Measurements from ENCODE around the gene SNX11. TPM values are rescaled to one million over a fixed set of nuclear protein-coding genes. Genes with fewer than 3 reads are reported as not detected.

Gene SNX11
- total and polyA plus RNA-seq, 8 donors = 3.5 to 35.7 (median 14.1) TPM

DNA sequence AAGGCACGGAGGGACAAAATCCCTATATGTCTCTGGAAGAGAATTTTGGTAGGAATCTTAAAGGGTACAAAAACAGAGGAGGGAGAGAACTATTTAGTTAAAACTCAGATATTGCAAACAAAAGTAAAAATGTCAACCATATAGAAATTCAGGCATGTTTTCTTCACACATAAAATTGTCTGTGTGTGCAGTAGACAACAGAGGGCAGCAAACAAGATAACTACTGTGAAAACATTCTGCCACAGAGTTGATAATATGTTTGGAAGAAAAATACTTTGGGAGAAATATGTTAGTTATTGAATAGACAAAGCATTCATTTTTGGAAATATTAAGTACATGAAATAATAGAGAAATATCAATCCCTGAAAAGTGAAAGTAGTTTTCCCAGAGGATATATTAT lies 56.2 kb downstream of the SNX11 start:
- Histone ChIP-seq H3K4me1 (peaks cover 0 to 39% (median 20%) of the 10 kb centered on the region in 4 donors), H3K4me3 (no peak overlapping the region), H3K36me3 (no peaks in the 10 kb centered on the region), H3K27ac (no peak overlapping the region), H3K27me3 (no peaks in the 10 kb centered on the region), H3K9me3 (no peaks in the 10 kb centered on the region)
- 93 to 98% (median 94%) methylated on average over 1 of the region's 1 CpG for WGBS, 5 donors
- intact Hi-C loops (cut with DNase I; ENCODE audit: low total_unique reads) = no loop called here
- DNase-seq = no peak
- TF ChIP-seq EP300 (IDR thresholded peaks at IDR 0.05) (no peak), POLR2A (IDR thresholded peaks at IDR 0.05) (no peak), POLR2AphosphoS5 (IDR thresholded peaks at IDR 0.05) (no peak)
- TF ChIP-seq, protein P1, sequence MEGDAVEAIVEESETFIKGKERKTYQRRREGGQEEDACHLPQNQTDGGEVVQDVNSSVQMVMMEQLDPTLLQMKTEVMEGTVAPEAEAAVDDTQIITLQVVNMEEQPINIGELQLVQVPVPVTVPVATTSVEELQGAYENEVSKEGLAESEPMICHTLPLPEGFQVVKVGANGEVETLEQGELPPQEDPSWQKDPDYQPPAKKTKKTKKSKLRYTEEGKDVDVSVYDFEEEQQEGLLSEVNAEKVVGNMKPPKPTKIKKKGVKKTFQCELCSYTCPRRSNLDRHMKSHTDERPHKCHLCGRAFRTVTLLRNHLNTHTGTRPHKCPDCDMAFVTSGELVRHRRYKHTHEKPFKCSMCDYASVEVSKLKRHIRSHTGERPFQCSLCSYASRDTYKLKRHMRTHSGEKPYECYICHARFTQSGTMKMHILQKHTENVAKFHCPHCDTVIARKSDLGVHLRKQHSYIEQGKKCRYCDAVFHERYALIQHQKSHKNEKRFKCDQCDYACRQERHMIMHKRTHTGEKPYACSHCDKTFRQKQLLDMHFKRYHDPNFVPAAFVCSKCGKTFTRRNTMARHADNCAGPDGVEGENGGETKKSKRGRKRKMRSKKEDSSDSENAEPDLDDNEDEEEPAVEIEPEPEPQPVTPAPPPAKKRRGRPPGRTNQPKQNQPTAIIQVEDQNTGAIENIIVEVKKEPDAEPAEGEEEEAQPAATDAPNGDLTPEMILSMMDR (IDR thresholded peaks at IDR 0.05) = no peak

DNA sequence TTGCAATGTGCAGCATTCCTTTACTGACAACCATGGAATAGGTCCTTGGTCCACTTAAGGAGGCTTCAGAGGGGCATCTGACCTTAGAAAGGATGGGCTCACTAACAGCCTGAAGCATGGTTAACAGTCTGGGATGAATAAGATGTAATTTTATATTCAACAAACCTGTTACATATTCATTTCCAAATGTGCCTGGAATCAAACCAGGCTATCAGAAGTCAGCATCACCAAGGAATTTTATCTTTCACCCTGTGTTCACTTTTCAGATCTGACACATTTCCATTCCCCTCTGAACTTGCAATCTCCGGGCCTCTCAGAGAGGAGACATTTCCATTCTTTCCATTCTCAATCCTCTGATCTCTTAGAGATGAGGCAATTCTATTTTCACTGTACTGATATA lies 62.4 kb downstream of the SNX11 start:
- Histone ChIP-seq H3K27ac (no peak overlapping the region), H3K4me1 (no peaks in the 10 kb centered on the region), H3K36me3 (no peaks in the 10 kb centered on the region), H3K4me3 (no peak overlapping the region), H3K9me3 (no peaks in the 10 kb centered on the region), H3K27me3 (peaks cover 0 to 3% (median 0%) of the 10 kb centered on the region in 3 donors)
- intact Hi-C loops (cut with DNase I; ENCODE audit: low total_unique reads) = no loop called here
- TF ChIP-seq POLR2AphosphoS5 (IDR thresholded peaks at IDR 0.05) = no peak
- TF ChIP-seq EP300 (IDR thresholded peaks at IDR 0.05) = no peak
- TF ChIP-seq, protein P1 (IDR thresholded peaks at IDR 0.05) = no peak
- TF ChIP-seq POLR2A (IDR thresholded peaks at IDR 0.05) = no peak
- 38 to 77% (median 65%) methylated on average over 1 of the region's 1 CpG for WGBS, 5 donors
- no peak for DNase-seq

Small RNA genes within 50 kb of the gene (small RNA-seq; reads per million reads assigned to genes)
- 0 reads per million in 4 donors for gene AC004477.2
- 0 reads per million in 4 donors for gene MIR1203
- gene RNU6-1201P = 0 reads per million in 4 donors

Other genes with a start within 250 kb of the SNX11 start
- 10 to 100 TPM in 2 of 5 donors, 1 to 10 TPM in 2, under 1 TPM in 1; 0.87 to 22.8 (median 3.1) TPM for gene SP2, start 211.5 kb upstream of the SNX11 start, total RNA-seq
- gene SP2, start 211.5 kb upstream of the SNX11 start, polyA plus RNA-seq = 10 to 100 TPM in 1 of 3 donors, 1 to 10 TPM in 2; 4.7 to 11.9 (median 8.0) TPM
- 10 to 100 TPM in 4 of 5 donors, not detected in 1; 12.1 to 44.2 (median 19.8) TPM for gene PNPO, start 166.2 kb upstream of the SNX11 start, total RNA-seq
- 10 to 100 TPM in 1 of 3 donors, 1 to 10 TPM in 2; 7.6 to 10.3 (median 8.6) TPM for gene PNPO, start 166.2 kb upstream of the SNX11 start, polyA plus RNA-seq
- 10 to 100 TPM; 23.9 to 93.6 (median 69.8) TPM for gene PRR15L, start 149.9 kb upstream of the SNX11 start, total RNA-seq
- 100 to 1,000 TPM in 1 of 3 donors, 10 to 100 TPM in 2; 71.0 to 102 (median 97.9) TPM for gene PRR15L, start 149.9 kb upstream of the SNX11 start, polyA plus RNA-seq
- 100 to 1,000 TPM; 101 to 682 (median 474) TPM for gene CDK5RAP3, start 136.7 kb upstream of the SNX11 start, total RNA-seq
- 100 to 1,000 TPM; 155 to 300 (median 242) TPM for gene CDK5RAP3, start 136.7 kb upstream of the SNX11 start, polyA plus RNA-seq
- 100 to 1,000 TPM in 1 of 5 donors, 10 to 100 TPM in 2, 1 to 10 TPM in 2; 6.8 to 187 (median 12.3) TPM for gene COPZ2, start 70.0 kb upstream of the SNX11 start, total RNA-seq
- 10 to 100 TPM; 17.0 to 20.4 (median 17.1) TPM for gene COPZ2, start 70.0 kb upstream of the SNX11 start, polyA plus RNA-seq
- 100 to 1,000 TPM in 3 of 5 donors, 10 to 100 TPM in 2; 51.4 to 160 (median 126) TPM for gene NFE2L1, start 59.4 kb upstream of the SNX11 start, total RNA-seq
- 10 to 100 TPM; 25.2 to 39.5 (median 36.6) TPM for gene NFE2L1, start 59.4 kb upstream of the SNX11 start, polyA plus RNA-seq
- gene CBX1, start 6.3 kb upstream of the SNX11 start, total RNA-seq = 10 to 100 TPM; 12.8 to 65.6 (median 40.3) TPM
- gene CBX1, start 6.3 kb upstream of the SNX11 start, polyA plus RNA-seq = 10 to 100 TPM; 21.3 to 27.3 (median 23.4) TPM

Data from stomach (tissue), 9 donors.